K562 (cell line): ENCODE data around the gene YIF1A. TPM values are rescaled to one million over a fixed set of nuclear protein-coding genes. Genes with fewer than 3 reads are reported as not detected.

ENCODE experiments used
- polyA plus RNA-seq, 8 experiments: library from polyadenylated mRNA; depleted of rRNA in 4 of 8; stranded (reverse) in 5 of 8; unstranded in 3 of 8; fragments of >200 nt; fragmentation: Nextera tagmentation in 2 of 8; fragmentation: Illumina TruSeq in 1 of 8; extraction: Ambion mirVana in 2 of 8; extraction: Trizol in 1 of 8; gene quantifications; 2 replicates each; pipeline versions ENCODE4 v1.2.1 to v1.2.3, GENCODE V29; 2011 to 2014; ENCODE audit warnings: inconsistent platforms in 1 of 8, missing spikeins in 1 of 8
- total RNA-seq, 7 experiments: library from RNA; depleted of rRNA in 6 of 7; stranded (reverse); fragments of >200 nt in 6 of 7; fragmentation: Illumina TruSeq in 2 of 7; extraction: Trizol in 2 of 7; gene quantifications; 2 replicates each; pipeline versions ENCODE4 v1.2.1 to v1.2.3, GENCODE V29; 2011 to 2021; ENCODE audit warnings: low replicate concordance in 1 of 7

The YIF1A gene
- total and polyA plus RNA-seq, 9 of the 15 experiments (the other 6 are each of a cell fraction or from before 2014, with no cell fraction given): 8.6 to 121 (median 77.2) TPM

Other genes with a start within 250 kb of the YIF1A start
Only the 7 nearest of the 17 such genes appear.
- 9.3 and 10.2 TPM in 2 replicates for gene KLC2, start 31.4 kb downstream of the YIF1A start, total RNA-seq (2014; rRNA removed)
- 2.5 and 4.1 TPM in 2 replicates for gene KLC2, start 31.4 kb downstream of the YIF1A start, total RNA-seq (2014; rRNA removed; fragmentation: Illumina TruSeq; extraction: Trizol)
- 8.8 and 10.4 TPM in 2 replicates for gene KLC2, start 31.4 kb downstream of the YIF1A start, total RNA-seq (2015; rRNA removed; fragmentation: Illumina TruSeq; extraction: Trizol)
- gene KLC2, start 31.4 kb downstream of the YIF1A start, total RNA-seq (2021): 28.6 and 29.2 TPM in 2 replicates
- 8.5 and 12.5 TPM in 2 replicates for gene KLC2, start 31.4 kb downstream of the YIF1A start, polyA plus RNA-seq (2011; rRNA removed)
- 14.6 and 18.0 TPM in 2 replicates for gene KLC2, start 31.4 kb downstream of the YIF1A start, polyA plus RNA-seq (2014; fragmentation: Illumina TruSeq; extraction: Trizol)
- gene KLC2, start 31.4 kb downstream of the YIF1A start, polyA plus RNA-seq (2014; fragmentation: Nextera tagmentation; extraction: Ambion mirVana): under 1 TPM in 1 of 2 experiments, not detected in 1; 0.08 TPM
- gene KLC2, start 31.4 kb downstream of the YIF1A start, polyA plus RNA-seq (2014; rRNA removed): 20.5 and 23.3 TPM in 2 replicates
- gene RAB1B, start 20.5 kb downstream of the YIF1A start, total RNA-seq (2014; rRNA removed): 102 and 135 TPM in 2 replicates
- gene RAB1B, start 20.5 kb downstream of the YIF1A start, total RNA-seq (2014; rRNA removed; fragmentation: Illumina TruSeq; extraction: Trizol): 29.3 and 43.7 TPM in 2 replicates
- gene RAB1B, start 20.5 kb downstream of the YIF1A start, total RNA-seq (2015; rRNA removed; fragmentation: Illumina TruSeq; extraction: Trizol): 83.8 and 85.1 TPM in 2 replicates
- gene RAB1B, start 20.5 kb downstream of the YIF1A start, total RNA-seq (2021): 135 and 139 TPM in 2 replicates
- 98.6 and 129 TPM in 2 replicates for gene RAB1B, start 20.5 kb downstream of the YIF1A start, polyA plus RNA-seq (2011; rRNA removed)
- 140 and 182 TPM in 2 replicates for gene RAB1B, start 20.5 kb downstream of the YIF1A start, polyA plus RNA-seq (2014; fragmentation: Illumina TruSeq; extraction: Trizol)
- gene RAB1B, start 20.5 kb downstream of the YIF1A start, polyA plus RNA-seq (2014; fragmentation: Nextera tagmentation; extraction: Ambion mirVana): 10 to 100 TPM in 1 of 2 experiments, 1 to 10 TPM in 1; 5.6 to 16.0 TPM
- gene RAB1B, start 20.5 kb downstream of the YIF1A start, polyA plus RNA-seq (2014; rRNA removed): 135 and 146 TPM in 2 replicates
- gene CNIH2, start 11.0 kb downstream of the YIF1A start, total RNA-seq (2014; rRNA removed): 0.61 TPM in 1 of 2 replicates, not detected in the other
- not detected in 2 replicates for gene CNIH2, start 11.0 kb downstream of the YIF1A start, total RNA-seq (2014; rRNA removed; fragmentation: Illumina TruSeq; extraction: Trizol)
- gene CNIH2, start 11.0 kb downstream of the YIF1A start, total RNA-seq (2015; rRNA removed; fragmentation: Illumina TruSeq; extraction: Trizol): 0.11 and 0.40 TPM in 2 replicates
- gene CNIH2, start 11.0 kb downstream of the YIF1A start, total RNA-seq (2021): 0.89 and 1.1 TPM in 2 replicates
- gene CNIH2, start 11.0 kb downstream of the YIF1A start, polyA plus RNA-seq (2011; rRNA removed): 0.26 and 0.30 TPM in 2 replicates
- gene CNIH2, start 11.0 kb downstream of the YIF1A start, polyA plus RNA-seq (2014; fragmentation: Illumina TruSeq; extraction: Trizol): 0.36 and 0.65 TPM in 2 replicates
- gene CNIH2, start 11.0 kb downstream of the YIF1A start, polyA plus RNA-seq (2014; fragmentation: Nextera tagmentation; extraction: Ambion mirVana): not detected
- 0.27 and 0.55 TPM in 2 replicates for gene CNIH2, start 11.0 kb downstream of the YIF1A start, polyA plus RNA-seq (2014; rRNA removed)
- gene TMEM151A, start 2.8 kb upstream of the YIF1A start, total RNA-seq (2014; rRNA removed): not detected in 2 replicates
- not detected in 2 replicates for gene TMEM151A, start 2.8 kb upstream of the YIF1A start, total RNA-seq (2014; rRNA removed; fragmentation: Illumina TruSeq; extraction: Trizol)
- gene TMEM151A, start 2.8 kb upstream of the YIF1A start, total RNA-seq (2015; rRNA removed; fragmentation: Illumina TruSeq; extraction: Trizol): not detected in 2 replicates
- gene TMEM151A, start 2.8 kb upstream of the YIF1A start, total RNA-seq (2021): not detected in 2 replicates
- not detected in 2 replicates for gene TMEM151A, start 2.8 kb upstream of the YIF1A start, polyA plus RNA-seq (2011; rRNA removed)
- not detected in 2 replicates for gene TMEM151A, start 2.8 kb upstream of the YIF1A start, polyA plus RNA-seq (2014; fragmentation: Illumina TruSeq; extraction: Trizol)
- gene TMEM151A, start 2.8 kb upstream of the YIF1A start, polyA plus RNA-seq (2014; fragmentation: Nextera tagmentation; extraction: Ambion mirVana): not detected
- not detected in 2 replicates for gene TMEM151A, start 2.8 kb upstream of the YIF1A start, polyA plus RNA-seq (2014; rRNA removed)
- gene CD248, start 27.9 kb upstream of the YIF1A start, total RNA-seq (2014; rRNA removed): not detected in 2 replicates
- not detected in 2 replicates for gene CD248, start 27.9 kb upstream of the YIF1A start, total RNA-seq (2014; rRNA removed; fragmentation: Illumina TruSeq; extraction: Trizol)
- not detected in 2 replicates for gene CD248, start 27.9 kb upstream of the YIF1A start, total RNA-seq (2015; rRNA removed; fragmentation: Illumina TruSeq; extraction: Trizol)
- 0.09 and 0.20 TPM in 2 replicates for gene CD248, start 27.9 kb upstream of the YIF1A start, total RNA-seq (2021)
- not detected in 2 replicates for gene CD248, start 27.9 kb upstream of the YIF1A start, polyA plus RNA-seq (2011; rRNA removed)
- not detected in 2 replicates for gene CD248, start 27.9 kb upstream of the YIF1A start, polyA plus RNA-seq (2014; fragmentation: Illumina TruSeq; extraction: Trizol)
- not detected for gene CD248, start 27.9 kb upstream of the YIF1A start, polyA plus RNA-seq (2014; fragmentation: Nextera tagmentation; extraction: Ambion mirVana)
- not detected in 2 replicates for gene CD248, start 27.9 kb upstream of the YIF1A start, polyA plus RNA-seq (2014; rRNA removed)
- gene RIN1, start 47.3 kb upstream of the YIF1A start, total RNA-seq (2014; rRNA removed): 0.73 and 0.90 TPM in 2 replicates
- gene RIN1, start 47.3 kb upstream of the YIF1A start, total RNA-seq (2014; rRNA removed; fragmentation: Illumina TruSeq; extraction: Trizol): 0.25 TPM in 1 of 2 replicates, not detected in the other
- gene RIN1, start 47.3 kb upstream of the YIF1A start, total RNA-seq (2015; rRNA removed; fragmentation: Illumina TruSeq; extraction: Trizol): 0.34 and 0.47 TPM in 2 replicates
- 0.40 and 1.2 TPM in 2 replicates for gene RIN1, start 47.3 kb upstream of the YIF1A start, total RNA-seq (2021)
- 0.20 and 0.35 TPM in 2 replicates for gene RIN1, start 47.3 kb upstream of the YIF1A start, polyA plus RNA-seq (2011; rRNA removed)
- 0.36 and 0.43 TPM in 2 replicates for gene RIN1, start 47.3 kb upstream of the YIF1A start, polyA plus RNA-seq (2014; fragmentation: Illumina TruSeq; extraction: Trizol)
- under 1 TPM in 1 of 2 experiments, not detected in 1; 0.01 TPM for gene RIN1, start 47.3 kb upstream of the YIF1A start, polyA plus RNA-seq (2014; fragmentation: Nextera tagmentation; extraction: Ambion mirVana)
- gene RIN1, start 47.3 kb upstream of the YIF1A start, polyA plus RNA-seq (2014; rRNA removed): 0.26 and 0.48 TPM in 2 replicates
- 76.9 and 78.8 TPM in 2 replicates for gene BRMS1, start 56.0 kb upstream of the YIF1A start, total RNA-seq (2014; rRNA removed)
- gene BRMS1, start 56.0 kb upstream of the YIF1A start, total RNA-seq (2014; rRNA removed; fragmentation: Illumina TruSeq; extraction: Trizol): 23.2 and 31.8 TPM in 2 replicates
- gene BRMS1, start 56.0 kb upstream of the YIF1A start, total RNA-seq (2015; rRNA removed; fragmentation: Illumina TruSeq; extraction: Trizol): 59.9 and 65.3 TPM in 2 replicates
- gene BRMS1, start 56.0 kb upstream of the YIF1A start, total RNA-seq (2021): 47.4 and 47.6 TPM in 2 replicates
- gene BRMS1, start 56.0 kb upstream of the YIF1A start, polyA plus RNA-seq (2011; rRNA removed): 29.3 and 33.4 TPM in 2 replicates
- 33.3 and 44.6 TPM in 2 replicates for gene BRMS1, start 56.0 kb upstream of the YIF1A start, polyA plus RNA-seq (2014; fragmentation: Illumina TruSeq; extraction: Trizol)
- 1 to 10 TPM; 2.2 to 4.5 TPM for gene BRMS1, start 56.0 kb upstream of the YIF1A start, polyA plus RNA-seq (2014; fragmentation: Nextera tagmentation; extraction: Ambion mirVana)
- 65.5 and 67.8 TPM in 2 replicates for gene BRMS1, start 56.0 kb upstream of the YIF1A start, polyA plus RNA-seq (2014; rRNA removed)